ENCODE data around the gene BUD31. TPM values are rescaled to one million over a fixed set of nuclear protein-coding genes. Genes with fewer than 3 reads are reported as not detected.

The BUD31 gene
- total and polyA plus RNA-seq, 4 donors: 88.5 to 185 (median 115) TPM

DNA sequence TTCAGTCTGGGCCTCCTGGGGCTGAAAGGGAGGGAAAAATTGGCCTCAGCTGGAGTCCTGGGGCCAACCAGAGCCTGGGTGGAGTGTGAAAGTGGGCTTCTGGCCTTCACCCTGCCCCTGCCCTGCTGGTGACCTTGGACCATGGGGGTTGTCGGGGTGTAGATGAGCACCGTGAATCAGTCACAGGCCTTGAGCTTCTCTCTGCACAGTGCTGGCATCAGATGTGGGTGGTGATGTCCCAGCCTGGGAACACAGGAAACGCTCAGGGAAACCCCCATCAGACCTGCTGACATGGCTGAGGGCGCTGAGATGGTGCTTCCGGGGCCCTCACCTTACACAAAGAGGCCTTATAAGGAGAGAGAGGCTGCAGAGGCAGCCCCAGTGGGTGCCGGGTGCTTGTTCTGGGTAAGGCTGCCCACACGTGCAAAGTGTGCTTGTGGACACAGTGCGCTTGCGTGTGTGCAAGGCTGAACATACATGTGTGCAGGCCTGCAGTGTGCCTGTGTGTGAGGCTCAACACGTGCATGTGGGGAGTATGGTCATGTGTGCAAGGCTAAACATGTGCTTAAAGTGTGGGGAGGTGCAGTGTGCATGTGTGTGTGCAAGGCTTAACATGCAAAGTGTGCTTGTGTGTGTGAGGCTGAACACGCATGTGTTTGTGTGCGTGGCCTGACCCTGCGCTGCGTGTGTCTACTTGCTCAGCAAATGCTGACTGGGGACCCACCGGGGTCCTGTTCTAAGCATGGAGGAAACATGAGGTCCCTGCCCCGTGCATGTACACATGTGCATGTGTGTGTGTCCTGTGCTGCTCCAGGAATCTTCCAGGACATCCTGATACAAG is 27.7 kb upstream of the BUD31 start:
- TF ChIP-seq, protein P1, sequence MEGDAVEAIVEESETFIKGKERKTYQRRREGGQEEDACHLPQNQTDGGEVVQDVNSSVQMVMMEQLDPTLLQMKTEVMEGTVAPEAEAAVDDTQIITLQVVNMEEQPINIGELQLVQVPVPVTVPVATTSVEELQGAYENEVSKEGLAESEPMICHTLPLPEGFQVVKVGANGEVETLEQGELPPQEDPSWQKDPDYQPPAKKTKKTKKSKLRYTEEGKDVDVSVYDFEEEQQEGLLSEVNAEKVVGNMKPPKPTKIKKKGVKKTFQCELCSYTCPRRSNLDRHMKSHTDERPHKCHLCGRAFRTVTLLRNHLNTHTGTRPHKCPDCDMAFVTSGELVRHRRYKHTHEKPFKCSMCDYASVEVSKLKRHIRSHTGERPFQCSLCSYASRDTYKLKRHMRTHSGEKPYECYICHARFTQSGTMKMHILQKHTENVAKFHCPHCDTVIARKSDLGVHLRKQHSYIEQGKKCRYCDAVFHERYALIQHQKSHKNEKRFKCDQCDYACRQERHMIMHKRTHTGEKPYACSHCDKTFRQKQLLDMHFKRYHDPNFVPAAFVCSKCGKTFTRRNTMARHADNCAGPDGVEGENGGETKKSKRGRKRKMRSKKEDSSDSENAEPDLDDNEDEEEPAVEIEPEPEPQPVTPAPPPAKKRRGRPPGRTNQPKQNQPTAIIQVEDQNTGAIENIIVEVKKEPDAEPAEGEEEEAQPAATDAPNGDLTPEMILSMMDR (IDR thresholded peaks at IDR 0.05; ENCODE audit: control extremely low read depth, extremely low read depth): no peak
- Histone ChIP-seq H3K27ac (ENCODE audit: low read depth in 1 of 2, low read length in 1 of 2) (peak overlapping the region; percentile 34 to 95), H3K36me3 (ENCODE audit: control insufficient read depth in 4 of 4, insufficient read depth in 4 of 4, low read length in 4 of 4) (peaks cover 0 to 30% (median 0%) of the 10 kb centered on the region in 4 donors), H3K9me3 (ENCODE audit: control insufficient read depth in 4 of 4, insufficient read depth in 3 of 4, low read length in 3 of 4) (no peaks in the 10 kb centered on the region), H3K9ac (ENCODE audit: insufficient read depth in 1 of 2, low read length in 2 of 2) (no peak overlapping the region), H3K4me3 (no peak overlapping the region), H3K4me1 (ENCODE audit: control insufficient read depth in 5 of 5, insufficient read depth in 5 of 5, low read length in 5 of 5) (peaks cover 0 to 25% (median 5%) of the 10 kb centered on the region in 5 donors), H3K27me3 (ENCODE audit: control insufficient read depth in 3 of 3, insufficient read depth in 3 of 3, low read length in 2 of 3) (no peaks in the 10 kb centered on the region)
- ATAC-seq (ENCODE audit: insufficient read depth, low FRiP score) (no peak), DNase-seq (no peak)
- 56 to 61% methylated on average over 16 of the region's 16 CpGs for WGBS, 2 donors

DNA sequence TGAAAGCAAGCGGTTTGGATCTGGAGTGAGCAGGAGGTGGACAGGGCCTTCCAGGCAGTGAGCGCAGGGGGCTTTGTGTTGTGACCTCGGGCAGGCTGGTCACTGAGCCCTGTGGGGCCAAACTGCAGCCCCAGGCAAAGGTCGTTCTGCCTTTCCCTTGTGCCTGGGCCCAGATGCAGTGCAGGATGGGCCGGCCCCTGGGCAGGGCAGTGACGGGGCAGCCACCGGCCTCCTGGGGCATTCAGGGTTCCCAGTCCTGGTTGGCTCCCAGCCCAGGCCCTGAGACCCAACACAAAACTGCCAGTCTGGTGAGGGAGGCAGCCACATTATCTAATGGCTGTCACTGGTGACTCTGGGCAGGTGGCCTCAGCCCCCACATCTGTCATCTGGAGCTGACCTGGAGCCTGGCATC is 27.1 kb upstream of the BUD31 start:
- no peaks in the 10 kb centered on the region for H3K9me3 ChIP-seq (ENCODE audit: control insufficient read depth in 4 of 4, insufficient read depth in 3 of 4, low read length in 3 of 4)
- peaks cover 0 to 36% (median 0%) of the 10 kb centered on the region in 4 donors for H3K36me3 ChIP-seq (ENCODE audit: control insufficient read depth in 4 of 4, insufficient read depth in 4 of 4, low read length in 4 of 4)
- H3K27ac ChIP-seq (ENCODE audit: low read depth in 1 of 2, low read length in 1 of 2): no peak overlapping the region
- WGBS, 2 donors: 76 to 87% methylated on average over 7 of the region's 7 CpGs
- TF ChIP-seq, protein P1 (IDR thresholded peaks at IDR 0.05; ENCODE audit: control extremely low read depth, extremely low read depth): no peak
- no peak for DNase-seq
- H3K9ac ChIP-seq (ENCODE audit: insufficient read depth in 1 of 2, low read length in 2 of 2): no peak overlapping the region
- H3K27me3 ChIP-seq (ENCODE audit: control insufficient read depth in 3 of 3, insufficient read depth in 3 of 3, low read length in 2 of 3): no peaks in the 10 kb centered on the region
- peaks cover 0 to 21% (median 5%) of the 10 kb centered on the region in 5 donors for H3K4me1 ChIP-seq (ENCODE audit: control insufficient read depth in 5 of 5, insufficient read depth in 5 of 5, low read length in 5 of 5)
- no peak for ATAC-seq (ENCODE audit: insufficient read depth, low FRiP score)
- H3K4me3 ChIP-seq: no peak overlapping the region

DNA sequence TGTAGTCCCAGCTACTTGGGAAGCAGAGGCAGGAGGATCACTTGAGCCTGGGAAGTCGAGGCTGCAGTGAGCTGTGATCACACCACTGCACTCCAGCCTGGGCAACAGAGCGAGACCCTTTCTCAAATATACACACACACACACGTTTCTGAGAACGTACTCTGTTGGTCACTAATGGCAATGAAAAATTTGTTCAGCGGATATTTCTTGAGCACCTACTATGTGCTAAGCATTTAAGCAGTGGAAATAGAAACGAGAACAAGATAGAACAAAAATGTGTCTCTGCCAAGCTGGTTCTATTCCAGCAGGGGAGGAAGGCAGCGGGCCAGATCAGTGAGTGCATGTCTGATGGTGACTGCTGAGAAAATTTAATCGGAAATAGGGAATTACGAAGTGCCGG is 25.6 kb upstream of the BUD31 start:
- Histone ChIP-seq H3K9me3 (ENCODE audit: control insufficient read depth in 4 of 4, insufficient read depth in 3 of 4, low read length in 3 of 4) (no peaks in the 10 kb centered on the region), H3K36me3 (ENCODE audit: control insufficient read depth in 4 of 4, insufficient read depth in 4 of 4, low read length in 4 of 4) (peaks cover 0 to 43% (median under 1%) of the 10 kb centered on the region in 4 donors), H3K4me3 (no peak overlapping the region), H3K4me1 (ENCODE audit: control insufficient read depth in 5 of 5, insufficient read depth in 5 of 5, low read length in 5 of 5) (peaks cover 0 to 19% (median 5%) of the 10 kb centered on the region in 5 donors), H3K27ac (ENCODE audit: low read depth in 1 of 2, low read length in 1 of 2) (no peak overlapping the region), H3K9ac (ENCODE audit: insufficient read depth in 1 of 2, low read length in 2 of 2) (no peak overlapping the region), H3K27me3 (ENCODE audit: control insufficient read depth in 3 of 3, insufficient read depth in 3 of 3, low read length in 2 of 3) (no peaks in the 10 kb centered on the region)
- WGBS, 2 donors: 94 to 95% methylated on average over 10 of the region's 10 CpGs
- TF ChIP-seq, protein P1 (IDR thresholded peaks at IDR 0.05; ENCODE audit: control extremely low read depth, extremely low read depth): no peak
- DNase-seq (no peak), ATAC-seq (ENCODE audit: insufficient read depth, low FRiP score) (no peak)
